GM18870 (cell line): ENCODE results near the gene CCDC93.

Source experiments
- ATAC-seq: cut with Tn5 transposase; IDR thresholded peaks from one replicate; pipeline ENCODE4 v1.9.1; 2021; ENCODE audit warnings: moderate library complexity; ENCODE audit not compliant: unreplicated experiment

The CCDC93 gene, protein sequence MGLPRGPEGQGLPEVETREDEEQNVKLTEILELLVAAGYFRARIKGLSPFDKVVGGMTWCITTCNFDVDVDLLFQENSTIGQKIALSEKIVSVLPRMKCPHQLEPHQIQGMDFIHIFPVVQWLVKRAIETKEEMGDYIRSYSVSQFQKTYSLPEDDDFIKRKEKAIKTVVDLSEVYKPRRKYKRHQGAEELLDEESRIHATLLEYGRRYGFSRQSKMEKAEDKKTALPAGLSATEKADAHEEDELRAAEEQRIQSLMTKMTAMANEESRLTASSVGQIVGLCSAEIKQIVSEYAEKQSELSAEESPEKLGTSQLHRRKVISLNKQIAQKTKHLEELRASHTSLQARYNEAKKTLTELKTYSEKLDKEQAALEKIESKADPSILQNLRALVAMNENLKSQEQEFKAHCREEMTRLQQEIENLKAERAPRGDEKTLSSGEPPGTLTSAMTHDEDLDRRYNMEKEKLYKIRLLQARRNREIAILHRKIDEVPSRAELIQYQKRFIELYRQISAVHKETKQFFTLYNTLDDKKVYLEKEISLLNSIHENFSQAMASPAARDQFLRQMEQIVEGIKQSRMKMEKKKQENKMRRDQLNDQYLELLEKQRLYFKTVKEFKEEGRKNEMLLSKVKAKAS

GRCh38 chr2:118013724-118014491 is at the start of gene CCDC93:
CCDC93 (minus strand) TSS chr2:118014070; CDS start chr2:118013995, 75 bp downstream.
- peak; percentile 75 for ATAC-seq

GRCh38 chr2:118062669-118063068 is 48.8 kb upstream of the CCDC93 start:
- ATAC-seq, result no peak

DNA sequence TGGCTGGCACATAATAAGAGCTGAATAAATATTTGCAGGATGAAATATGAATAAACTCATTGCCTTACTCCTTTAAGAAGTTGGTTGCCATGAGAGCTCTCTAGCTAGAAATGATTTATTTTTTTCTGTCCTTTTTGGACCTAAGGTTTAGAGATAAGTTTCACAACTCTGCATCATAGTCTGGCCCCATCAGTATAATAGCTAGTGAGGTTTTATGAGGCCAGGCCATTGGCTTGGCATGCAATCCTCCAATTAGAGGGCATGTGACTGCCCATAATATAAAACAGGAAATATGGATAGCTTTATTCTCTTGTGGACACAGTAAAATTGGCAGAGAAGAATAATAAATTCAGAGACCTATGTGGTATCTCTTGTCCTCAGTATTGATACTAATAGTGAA is 48.2 kb upstream of the CCDC93 start:
- ATAC-seq, result no peak

DNA sequence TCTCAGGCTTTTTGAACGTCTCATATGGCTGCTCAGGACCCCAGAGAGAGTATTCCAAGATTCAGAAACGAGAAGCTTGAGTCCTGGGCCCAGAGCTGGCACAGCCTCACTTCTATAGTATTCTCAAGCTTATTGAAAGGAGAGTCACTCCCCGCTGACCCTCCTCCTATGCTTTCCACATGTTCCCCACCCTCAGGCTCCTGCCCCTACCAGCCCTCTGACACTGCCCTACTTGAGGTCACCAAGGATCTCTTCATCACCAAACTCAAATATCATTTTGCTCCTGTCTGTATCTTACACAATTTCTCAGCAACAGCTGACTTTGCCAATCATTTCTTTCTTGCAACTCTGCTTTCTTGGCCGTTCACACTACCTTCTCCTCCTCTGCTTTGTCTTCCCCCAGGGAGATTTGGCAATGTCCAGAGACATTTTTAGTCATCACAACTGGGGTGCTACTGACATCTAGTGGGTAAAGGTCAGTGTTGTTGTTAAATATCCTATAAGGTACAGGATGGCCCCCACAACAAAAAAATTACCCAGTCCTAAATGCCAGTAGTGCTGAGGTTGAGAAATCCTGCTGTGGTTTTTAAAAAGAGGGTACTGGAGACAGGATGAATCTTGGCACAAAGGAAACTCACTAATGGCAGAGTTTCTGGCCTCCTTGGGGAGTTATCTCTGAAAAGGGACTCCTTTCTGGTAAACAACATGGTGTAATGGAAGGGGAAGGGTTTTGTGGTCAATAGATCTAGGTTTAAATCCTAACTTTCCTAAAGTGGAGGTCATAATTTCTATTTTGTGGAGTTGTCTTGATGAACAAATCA is 47.5 kb upstream of the CCDC93 start:
- ATAC-seq, result peak; percentile 81

DNA sequence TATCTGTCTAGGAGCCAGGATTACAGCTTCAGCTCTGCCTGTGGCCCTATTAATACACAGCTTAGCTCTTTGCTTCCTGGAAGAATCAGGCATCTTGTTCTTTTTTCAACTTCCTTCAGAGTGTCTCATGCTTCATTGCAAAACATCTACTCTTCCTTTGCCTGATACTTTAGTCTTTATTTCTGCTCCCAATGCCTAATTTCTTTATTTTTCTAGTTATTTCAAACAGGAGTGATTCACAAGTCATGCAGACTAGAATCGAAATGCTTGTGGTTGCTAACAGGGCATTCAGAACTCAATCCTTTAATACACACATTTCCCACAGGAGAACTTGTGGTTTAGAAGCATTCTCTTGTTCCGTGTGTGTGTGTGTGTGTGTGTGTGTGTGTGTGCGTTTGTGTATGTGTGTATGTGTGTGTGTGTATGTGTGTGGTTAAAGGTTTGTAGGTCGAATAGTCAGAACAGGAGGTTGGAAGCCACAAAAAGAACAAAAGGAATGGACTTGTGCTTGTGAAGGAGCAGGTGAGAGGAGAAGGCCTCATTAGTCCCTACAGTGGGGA is 46.1 kb upstream of the CCDC93 start:
- peak; percentile 23 for ATAC-seq

GRCh38 chr2:118058951-118059350 is 45.1 kb upstream of the CCDC93 start:
- ATAC-seq, result no peak

DNA sequence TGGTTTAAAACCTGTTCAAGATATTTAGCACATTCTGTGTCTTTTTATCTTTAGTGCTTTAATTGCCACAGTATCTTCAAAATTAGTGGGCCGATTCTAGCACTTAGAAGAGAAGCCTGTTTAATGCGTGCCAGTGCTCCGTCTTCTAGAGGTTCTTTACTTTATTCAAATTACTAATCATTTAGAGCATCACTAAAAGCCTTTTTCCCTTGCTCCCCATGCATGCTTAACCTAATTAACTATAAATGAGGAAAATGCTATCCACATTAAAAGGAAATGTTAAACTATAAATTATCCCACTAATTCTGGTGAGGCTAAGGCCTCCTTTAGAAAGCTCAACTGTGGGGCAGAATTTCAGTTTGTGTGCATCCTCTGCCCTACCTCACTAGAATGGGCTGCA is 42.9 kb upstream of the CCDC93 start:
- no peak for ATAC-seq

DNA sequence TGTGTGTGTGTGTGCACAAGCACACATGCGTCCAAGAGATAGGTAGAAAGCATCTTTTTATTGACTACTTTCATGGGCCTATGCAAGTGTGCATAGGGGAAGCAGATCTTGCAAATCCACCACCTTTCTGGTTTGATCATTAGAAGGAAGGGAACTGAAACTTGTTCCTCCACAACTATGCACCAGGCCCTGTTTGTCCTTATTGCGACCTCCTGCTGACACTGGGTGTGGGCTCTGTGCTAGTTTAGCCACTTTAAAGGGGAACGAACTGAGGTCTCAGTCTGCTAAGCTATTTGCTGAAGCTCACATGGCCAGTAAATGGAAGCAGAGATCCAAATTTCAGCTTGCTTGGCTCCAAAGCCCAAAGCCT is 42.3 kb upstream of the CCDC93 start:
- ATAC-seq, result peak; percentile 80

- ATAC-seq, result peak; percentile 77
Observed at GRCh38 chr2:118055512-118056164, 41.8 kb upstream of the CCDC93 start.

- ATAC-seq, result no peak
Observed at GRCh38 chr2:118054213-118055008, 40.5 kb upstream of the CCDC93 start.

DNA sequence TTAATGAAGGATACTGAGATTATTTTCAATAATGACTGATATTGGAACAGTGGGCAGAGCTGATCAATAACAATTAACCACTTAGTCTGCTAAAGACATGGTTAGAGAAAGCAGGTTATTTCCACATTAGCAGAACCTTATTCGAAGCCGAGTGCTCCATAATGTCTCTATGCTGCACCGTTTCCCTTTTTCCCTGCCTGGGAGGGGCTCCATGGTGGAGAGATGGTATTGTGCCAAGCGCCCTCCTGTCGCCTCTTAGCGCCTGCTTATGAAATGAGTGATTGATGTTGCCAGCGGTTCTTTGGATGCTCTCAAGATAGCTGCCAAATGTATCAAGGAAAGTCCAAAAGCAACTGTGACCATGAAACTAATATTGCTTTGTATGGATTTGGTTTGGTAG is 39.8 kb upstream of the CCDC93 start:
- ATAC-seq, result no peak

- no peak for ATAC-seq
Observed at GRCh38 chr2:118052474-118052873, 38.6 kb upstream of the CCDC93 start.

GRCh38 chr2:118051826-118052358 is 38.0 kb upstream of the CCDC93 start:
- no peak for ATAC-seq

GRCh38 chr2:118050974-118051373 is 37.1 kb upstream of the CCDC93 start:
- no peak for ATAC-seq

- no peak for ATAC-seq
Observed at GRCh38 chr2:118050386-118050785, 36.5 kb upstream of the CCDC93 start.

GRCh38 chr2:118049816-118050140 is 35.9 kb upstream of the CCDC93 start:
- peak; percentile 89 for ATAC-seq

DNA sequence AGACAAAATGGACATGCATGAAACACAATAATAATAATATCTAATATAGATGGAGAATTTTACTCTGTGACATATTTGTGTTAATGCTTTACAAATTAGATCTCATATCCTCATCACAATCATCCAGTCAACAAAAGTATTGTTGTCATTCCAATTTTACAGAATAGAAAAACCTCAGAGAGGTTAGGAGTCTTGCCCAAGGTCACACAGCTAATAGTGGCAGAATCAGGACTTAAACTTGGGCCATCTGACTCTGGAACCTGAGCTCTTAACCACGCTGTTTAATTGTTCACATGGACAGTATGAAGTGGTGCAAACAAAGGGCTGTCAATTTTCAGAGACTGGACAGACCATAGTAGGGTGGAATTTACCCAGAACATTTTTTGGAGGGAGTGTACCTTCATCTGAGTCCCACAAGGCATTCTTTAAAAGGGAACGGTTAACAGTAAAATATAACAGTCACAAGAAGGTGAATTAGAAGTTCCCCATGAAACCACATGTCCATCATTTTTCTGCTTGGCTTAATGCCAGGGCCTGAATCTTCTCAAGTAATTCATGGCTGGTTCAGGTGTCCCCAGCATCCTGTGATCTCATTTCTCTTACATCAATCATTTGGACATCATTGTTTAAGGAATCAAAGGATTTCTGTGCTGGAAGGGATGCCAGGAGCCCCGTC is 35.4 kb upstream of the CCDC93 start:
- ATAC-seq, result no peak

- no peak for ATAC-seq
Observed at GRCh38 chr2:118048401-118048800, 34.5 kb upstream of the CCDC93 start.
